SK-N-SH (cell line): ENCODE measurements around the gene DEPDC4.

ENCODE experiments used
- CTCF ChIP-seq: fragments of 200-600 bp; sonication (generic); IDR thresholded peaks from 2 replicates; pipeline ENCODE4 v1.6.1; 2017; ENCODE audit warnings: antibody characterized with exemption, mild to moderate bottlenecking, moderate library complexity
- NFIC ChIP-seq: IDR thresholded peaks from 2 replicates; pipeline ENCODE4 v1.4.0; 2012; ENCODE audit warnings: borderline replicate concordance
- REST ChIP-seq: IDR thresholded peaks from 2 replicates; pipeline ENCODE4 v1.6.1; 2012; ENCODE audit warnings: mild to moderate bottlenecking, low read depth, low read length, moderate library complexity
- USF2 ChIP-seq: fragments of 150-350 bp; IDR thresholded peaks from 2 replicates; pipeline ENCODE4 v1.6.1; 2017; ENCODE audit warnings: antibody characterized with exemption, low read length, low read depth, borderline replicate concordance
- ZBTB33 ChIP-seq: IDR thresholded peaks from 2 replicates; pipeline ENCODE4 v1.4.0; 2012; ENCODE audit warnings: low read depth, borderline replicate concordance

- TF ChIP-seq ZBTB33 (no peak), REST (no peak), USF2 (no peak), CTCF (no peak), NFIC (no peak)
Observed at GRCh38 chr12:100290016-100290415, 23.1 kb upstream of the DEPDC4 start.
